ENCODE data around the gene KRTDAP. TPM values are rescaled to one million over a fixed set of nuclear protein-coding genes. Genes with fewer than 3 reads are reported as not detected.

The KRTDAP gene
- total and polyA plus RNA-seq, 10 of the 15 experiments (the other 5 are each of a cell fraction or from before 2014, with no cell fraction given), result 0.23 TPM; not detected in 9

DNA sequence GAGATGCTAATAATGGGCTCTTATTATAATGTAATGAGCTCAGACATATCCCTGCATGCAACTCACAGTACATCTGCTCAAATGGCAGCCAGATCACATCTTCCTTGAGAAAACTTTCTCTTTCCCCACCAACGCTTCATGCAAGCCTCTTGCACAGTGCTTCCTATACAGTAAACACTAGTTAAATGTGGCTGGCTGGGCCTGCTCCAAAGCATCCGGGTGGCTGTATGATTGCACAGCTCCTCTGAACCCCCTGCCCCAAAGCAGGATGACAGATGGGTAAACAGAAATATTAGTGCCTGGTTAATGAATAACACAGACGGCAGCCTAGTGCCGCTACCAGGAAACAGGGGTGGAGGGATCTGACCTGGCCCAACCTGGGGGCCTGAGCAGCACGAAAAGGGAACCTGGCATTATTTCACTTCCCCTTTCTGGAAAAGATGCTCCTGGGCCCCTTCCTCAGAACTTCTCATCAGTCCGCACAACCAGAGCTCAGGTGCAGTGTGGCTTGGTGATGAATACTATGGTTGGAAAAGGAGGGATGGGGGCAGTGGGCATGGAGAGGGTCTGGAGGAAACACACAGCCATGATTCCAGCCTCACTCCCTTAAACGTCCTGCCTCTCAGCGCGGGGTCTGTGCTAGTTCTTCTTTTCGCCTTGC is 31.4 kb downstream of the KRTDAP start (continued):
- TF ChIP-seq, protein P1, sequence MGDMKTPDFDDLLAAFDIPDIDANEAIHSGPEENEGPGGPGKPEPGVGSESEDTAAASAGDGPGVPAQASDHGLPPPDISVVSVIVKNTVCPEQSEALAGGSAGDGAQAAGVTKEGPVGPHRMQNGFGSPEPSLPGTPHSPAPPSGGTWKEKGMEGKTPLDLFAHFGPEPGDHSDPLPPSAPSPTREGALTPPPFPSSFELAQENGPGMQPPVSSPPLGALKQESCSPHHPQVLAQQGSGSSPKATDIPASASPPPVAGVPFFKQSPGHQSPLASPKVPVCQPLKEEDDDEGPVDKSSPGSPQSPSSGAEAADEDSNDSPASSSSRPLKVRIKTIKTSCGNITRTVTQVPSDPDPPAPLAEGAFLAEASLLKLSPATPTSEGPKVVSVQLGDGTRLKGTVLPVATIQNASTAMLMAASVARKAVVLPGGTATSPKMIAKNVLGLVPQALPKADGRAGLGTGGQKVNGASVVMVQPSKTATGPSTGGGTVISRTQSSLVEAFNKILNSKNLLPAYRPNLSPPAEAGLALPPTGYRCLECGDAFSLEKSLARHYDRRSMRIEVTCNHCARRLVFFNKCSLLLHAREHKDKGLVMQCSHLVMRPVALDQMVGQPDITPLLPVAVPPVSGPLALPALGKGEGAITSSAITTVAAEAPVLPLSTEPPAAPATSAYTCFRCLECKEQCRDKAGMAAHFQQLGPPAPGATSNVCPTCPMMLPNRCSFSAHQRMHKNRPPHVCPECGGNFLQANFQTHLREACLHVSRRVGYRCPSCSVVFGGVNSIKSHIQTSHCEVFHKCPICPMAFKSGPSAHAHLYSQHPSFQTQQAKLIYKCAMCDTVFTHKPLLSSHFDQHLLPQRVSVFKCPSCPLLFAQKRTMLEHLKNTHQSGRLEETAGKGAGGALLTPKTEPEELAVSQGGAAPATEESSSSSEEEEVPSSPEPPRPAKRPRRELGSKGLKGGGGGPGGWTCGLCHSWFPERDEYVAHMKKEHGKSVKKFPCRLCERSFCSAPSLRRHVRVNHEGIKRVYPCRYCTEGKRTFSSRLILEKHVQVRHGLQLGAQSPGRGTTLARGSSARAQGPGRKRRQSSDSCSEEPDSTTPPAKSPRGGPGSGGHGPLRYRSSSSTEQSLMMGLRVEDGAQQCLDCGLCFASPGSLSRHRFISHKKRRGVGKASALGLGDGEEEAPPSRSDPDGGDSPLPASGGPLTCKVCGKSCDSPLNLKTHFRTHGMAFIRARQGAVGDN (IDR thresholded peaks at IDR 0.05), result peak; percentile 77
- TF ChIP-seq SIX5 (IDR thresholded peaks at IDR 0.05; ENCODE audit: low read depth, low read length, severe bottlenecking) (no peak), BMI1 (IDR thresholded peaks at IDR 0.05; ENCODE audit: borderline replicate concordance) (no peak), ATF7 (IDR thresholded peaks at IDR 0.05; ENCODE audit: low read depth) (peak; percentile 28; the same call in 1 of the 2 replicates), DPF2 (IDR thresholded peaks at IDR 0.05) (peak; percentile 97), STAT3 (IDR thresholded peaks at IDR 0.05; ENCODE audit: low read depth, low read length) (no peak), PML (IDR thresholded peaks at IDR 0.05; ENCODE audit: low read length) (no peak), CBX5 (IDR thresholded peaks at IDR 0.05; ENCODE audit: low read depth) (no peak), BRCA1 (IDR thresholded peaks at IDR 0.05; ENCODE audit: low read depth, low read length) (no peak), ZNF274 (IDR thresholded peaks at IDR 0.05; ENCODE audit: insufficient read depth, insufficient read length) (no peak), ASH2L (IDR thresholded peaks at IDR 0.05; ENCODE audit: borderline replicate concordance, low read depth) (no peak), MEF2A (IDR thresholded peaks at IDR 0.05; ENCODE audit: insufficient read depth, low read depth, low read length) (0 out of 2 replicates have a peak, but pooled peaks have one; percentile 51), RB1 (IDR thresholded peaks at IDR 0.05; ENCODE audit: borderline replicate concordance) (peak; percentile 18; the same call in 1 of the 2 replicates)
- TF ChIP-seq, protein P2, sequence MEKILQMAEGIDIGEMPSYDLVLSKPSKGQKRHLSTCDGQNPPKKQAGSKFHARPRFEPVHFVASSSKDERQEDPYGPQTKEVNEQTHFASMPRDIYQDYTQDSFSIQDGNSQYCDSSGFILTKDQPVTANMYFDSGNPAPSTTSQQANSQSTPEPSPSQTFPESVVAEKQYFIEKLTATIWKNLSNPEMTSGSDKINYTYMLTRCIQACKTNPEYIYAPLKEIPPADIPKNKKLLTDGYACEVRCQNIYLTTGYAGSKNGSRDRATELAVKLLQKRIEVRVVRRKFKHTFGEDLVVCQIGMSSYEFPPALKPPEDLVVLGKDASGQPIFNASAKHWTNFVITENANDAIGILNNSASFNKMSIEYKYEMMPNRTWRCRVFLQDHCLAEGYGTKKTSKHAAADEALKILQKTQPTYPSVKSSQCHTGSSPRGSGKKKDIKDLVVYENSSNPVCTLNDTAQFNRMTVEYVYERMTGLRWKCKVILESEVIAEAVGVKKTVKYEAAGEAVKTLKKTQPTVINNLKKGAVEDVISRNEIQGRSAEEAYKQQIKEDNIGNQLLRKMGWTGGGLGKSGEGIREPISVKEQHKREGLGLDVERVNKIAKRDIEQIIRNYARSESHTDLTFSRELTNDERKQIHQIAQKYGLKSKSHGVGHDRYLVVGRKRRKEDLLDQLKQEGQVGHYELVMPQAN (conservative IDR thresholded peaks at IDR 0.05), result no peak
- TF ChIP-seq, protein P3, sequence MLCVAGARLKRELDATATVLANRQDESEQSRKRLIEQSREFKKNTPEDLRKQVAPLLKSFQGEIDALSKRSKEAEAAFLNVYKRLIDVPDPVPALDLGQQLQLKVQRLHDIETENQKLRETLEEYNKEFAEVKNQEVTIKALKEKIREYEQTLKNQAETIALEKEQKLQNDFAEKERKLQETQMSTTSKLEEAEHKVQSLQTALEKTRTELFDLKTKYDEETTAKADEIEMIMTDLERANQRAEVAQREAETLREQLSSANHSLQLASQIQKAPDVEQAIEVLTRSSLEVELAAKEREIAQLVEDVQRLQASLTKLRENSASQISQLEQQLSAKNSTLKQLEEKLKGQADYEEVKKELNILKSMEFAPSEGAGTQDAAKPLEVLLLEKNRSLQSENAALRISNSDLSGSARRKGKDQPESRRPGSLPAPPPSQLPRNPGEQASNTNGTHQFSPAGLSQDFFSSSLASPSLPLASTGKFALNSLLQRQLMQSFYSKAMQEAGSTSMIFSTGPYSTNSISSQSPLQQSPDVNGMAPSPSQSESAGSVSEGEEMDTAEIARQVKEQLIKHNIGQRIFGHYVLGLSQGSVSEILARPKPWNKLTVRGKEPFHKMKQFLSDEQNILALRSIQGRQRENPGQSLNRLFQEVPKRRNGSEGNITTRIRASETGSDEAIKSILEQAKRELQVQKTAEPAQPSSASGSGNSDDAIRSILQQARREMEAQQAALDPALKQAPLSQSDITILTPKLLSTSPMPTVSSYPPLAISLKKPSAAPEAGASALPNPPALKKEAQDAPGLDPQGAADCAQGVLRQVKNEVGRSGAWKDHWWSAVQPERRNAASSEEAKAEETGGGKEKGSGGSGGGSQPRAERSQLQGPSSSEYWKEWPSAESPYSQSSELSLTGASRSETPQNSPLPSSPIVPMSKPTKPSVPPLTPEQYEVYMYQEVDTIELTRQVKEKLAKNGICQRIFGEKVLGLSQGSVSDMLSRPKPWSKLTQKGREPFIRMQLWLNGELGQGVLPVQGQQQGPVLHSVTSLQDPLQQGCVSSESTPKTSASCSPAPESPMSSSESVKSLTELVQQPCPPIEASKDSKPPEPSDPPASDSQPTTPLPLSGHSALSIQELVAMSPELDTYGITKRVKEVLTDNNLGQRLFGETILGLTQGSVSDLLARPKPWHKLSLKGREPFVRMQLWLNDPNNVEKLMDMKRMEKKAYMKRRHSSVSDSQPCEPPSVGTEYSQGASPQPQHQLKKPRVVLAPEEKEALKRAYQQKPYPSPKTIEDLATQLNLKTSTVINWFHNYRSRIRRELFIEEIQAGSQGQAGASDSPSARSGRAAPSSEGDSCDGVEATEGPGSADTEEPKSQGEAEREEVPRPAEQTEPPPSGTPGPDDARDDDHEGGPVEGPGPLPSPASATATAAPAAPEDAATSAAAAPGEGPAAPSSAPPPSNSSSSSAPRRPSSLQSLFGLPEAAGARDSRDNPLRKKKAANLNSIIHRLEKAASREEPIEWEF (IDR thresholded peaks at IDR 0.05; ENCODE audit: insufficient replicate concordance, low read depth, low read length), result no peak
- TF ChIP-seq, protein P4, sequence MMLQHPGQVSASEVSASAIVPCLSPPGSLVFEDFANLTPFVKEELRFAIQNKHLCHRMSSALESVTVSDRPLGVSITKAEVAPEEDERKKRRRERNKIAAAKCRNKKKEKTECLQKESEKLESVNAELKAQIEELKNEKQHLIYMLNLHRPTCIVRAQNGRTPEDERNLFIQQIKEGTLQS (IDR thresholded peaks at IDR 0.05; ENCODE audit: borderline replicate concordance, extremely low read depth, low read depth, low read length), result no peak
- TF ChIP-seq, protein P5, sequence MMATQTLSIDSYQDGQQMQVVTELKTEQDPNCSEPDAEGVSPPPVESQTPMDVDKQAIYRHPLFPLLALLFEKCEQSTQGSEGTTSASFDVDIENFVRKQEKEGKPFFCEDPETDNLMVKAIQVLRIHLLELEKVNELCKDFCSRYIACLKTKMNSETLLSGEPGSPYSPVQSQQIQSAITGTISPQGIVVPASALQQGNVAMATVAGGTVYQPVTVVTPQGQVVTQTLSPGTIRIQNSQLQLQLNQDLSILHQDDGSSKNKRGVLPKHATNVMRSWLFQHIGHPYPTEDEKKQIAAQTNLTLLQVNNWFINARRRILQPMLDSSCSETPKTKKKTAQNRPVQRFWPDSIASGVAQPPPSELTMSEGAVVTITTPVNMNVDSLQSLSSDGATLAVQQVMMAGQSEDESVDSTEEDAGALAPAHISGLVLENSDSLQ (IDR thresholded peaks at IDR 0.05), result no peak; the same call in 1 of the 2 replicates

Data from GM12878 (cell line).